NCI-H69 (cell line): ENCODE measurements around the gene MADCAM1.

Source experiments
- DNase-seq: peaks from one replicate; lab custom pipeline; 2025; lab: John Stamatoyannopoulos, UW

The MADCAM1 gene

GRCh38 chr19:508204-509150 lies 12.2 kb downstream of the MADCAM1 start:
- DNase-seq = peak; percentile 59

DNA sequence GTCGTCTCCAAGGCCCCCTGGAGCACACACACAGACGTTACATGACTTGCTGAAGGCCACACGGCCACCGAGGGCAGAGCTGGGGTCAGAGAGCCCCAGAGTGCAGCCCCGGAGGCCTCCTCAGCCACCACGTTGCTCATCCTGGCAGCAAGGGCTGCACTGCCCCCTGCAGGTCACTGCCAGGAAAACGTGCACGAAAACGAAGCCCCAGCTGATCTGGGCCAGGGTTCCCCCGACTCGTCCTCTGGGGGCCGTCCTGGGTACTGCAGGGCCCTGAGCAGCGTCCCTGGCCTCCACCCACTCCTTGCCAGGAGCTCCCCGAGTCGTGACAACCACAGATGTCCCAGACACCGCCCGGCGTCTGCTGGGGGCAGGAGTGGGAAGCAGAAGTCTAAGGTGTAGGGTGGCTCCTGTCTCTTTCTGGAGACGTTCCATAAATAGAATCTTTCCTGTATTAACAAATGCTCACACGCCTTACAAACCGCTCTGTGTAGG lies 14.4 kb downstream of the MADCAM1 start:
- DNase-seq = peak; percentile 92

DNA sequence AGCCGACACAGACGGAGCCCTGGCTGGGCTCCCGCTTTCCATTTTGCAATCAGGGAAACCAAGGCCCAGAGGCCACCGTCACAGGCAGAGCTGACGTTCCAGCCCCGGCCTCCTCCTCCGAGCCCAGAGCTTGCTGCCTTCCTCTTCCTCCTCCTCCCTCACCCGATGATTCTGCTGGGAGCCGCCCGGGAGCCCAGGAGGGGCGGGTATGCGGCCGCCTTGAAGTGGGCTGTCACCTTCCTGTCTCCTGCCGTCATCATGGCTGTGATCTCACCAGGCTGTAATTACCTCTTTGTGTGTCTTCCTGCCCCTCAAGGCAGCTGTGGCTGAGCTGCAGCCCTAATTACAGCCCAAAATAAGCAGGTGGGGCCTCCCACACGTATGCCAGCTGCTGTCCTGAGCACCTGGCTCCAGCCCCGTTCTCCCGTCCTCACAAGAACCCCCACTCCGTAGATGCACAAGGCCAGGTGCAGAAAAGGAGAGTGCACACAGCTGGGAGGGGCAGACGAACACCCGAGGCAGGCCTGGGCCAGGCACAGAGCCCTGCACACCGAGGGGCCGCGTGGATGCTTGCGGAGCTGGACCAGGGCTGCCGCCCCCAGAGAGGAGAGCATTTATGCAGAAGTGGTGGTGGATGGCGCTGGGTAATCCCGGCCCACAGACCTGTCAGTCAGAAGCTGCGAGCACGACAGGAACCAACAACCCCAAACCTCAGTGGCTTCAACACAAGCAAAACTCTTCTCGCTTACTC lies 15.0 kb downstream of the MADCAM1 start:
- peak; percentile 100 for DNase-seq

DNA sequence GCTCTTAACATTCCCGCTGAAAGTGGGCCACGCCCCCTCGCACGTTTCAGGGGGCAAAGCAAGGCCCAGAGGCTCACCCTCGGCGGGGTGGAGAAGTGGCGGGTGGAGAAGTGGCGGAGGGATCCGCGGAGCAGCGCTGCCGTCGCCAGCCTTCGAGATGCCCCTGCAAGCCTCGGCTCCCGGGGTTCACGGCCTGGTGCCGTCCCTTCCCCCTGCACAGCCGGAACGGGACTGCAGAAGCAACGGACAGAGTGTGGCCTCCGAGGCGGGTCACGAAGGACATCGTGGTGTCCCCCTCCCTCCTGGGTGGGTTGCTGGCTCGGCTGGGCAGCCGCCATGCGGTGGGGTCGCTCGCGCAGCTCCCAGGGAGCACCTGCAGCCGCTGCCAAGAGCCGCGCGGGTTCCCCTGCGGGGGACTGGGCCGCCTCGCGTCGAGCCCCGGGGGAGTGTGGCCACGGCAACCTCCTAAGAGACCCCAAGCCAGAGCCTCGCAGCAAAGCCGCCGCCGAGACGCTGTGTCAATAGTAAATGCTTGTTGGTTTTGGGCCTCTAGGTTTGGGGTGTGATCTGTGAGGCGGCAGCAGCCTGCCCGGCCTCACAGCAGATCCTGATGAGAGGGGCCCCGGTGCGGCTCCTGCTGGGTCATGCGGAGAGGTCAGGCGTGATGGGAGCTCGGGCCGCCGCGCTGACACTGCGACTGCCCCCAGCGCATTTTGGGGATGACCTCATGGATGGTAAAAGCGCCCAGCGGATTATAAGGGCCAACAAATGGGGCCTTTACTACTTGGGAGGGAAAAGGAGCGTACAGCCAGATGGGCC lies 16.5 kb downstream of the MADCAM1 start:
- DNase-seq = peak; percentile 61

DNA sequence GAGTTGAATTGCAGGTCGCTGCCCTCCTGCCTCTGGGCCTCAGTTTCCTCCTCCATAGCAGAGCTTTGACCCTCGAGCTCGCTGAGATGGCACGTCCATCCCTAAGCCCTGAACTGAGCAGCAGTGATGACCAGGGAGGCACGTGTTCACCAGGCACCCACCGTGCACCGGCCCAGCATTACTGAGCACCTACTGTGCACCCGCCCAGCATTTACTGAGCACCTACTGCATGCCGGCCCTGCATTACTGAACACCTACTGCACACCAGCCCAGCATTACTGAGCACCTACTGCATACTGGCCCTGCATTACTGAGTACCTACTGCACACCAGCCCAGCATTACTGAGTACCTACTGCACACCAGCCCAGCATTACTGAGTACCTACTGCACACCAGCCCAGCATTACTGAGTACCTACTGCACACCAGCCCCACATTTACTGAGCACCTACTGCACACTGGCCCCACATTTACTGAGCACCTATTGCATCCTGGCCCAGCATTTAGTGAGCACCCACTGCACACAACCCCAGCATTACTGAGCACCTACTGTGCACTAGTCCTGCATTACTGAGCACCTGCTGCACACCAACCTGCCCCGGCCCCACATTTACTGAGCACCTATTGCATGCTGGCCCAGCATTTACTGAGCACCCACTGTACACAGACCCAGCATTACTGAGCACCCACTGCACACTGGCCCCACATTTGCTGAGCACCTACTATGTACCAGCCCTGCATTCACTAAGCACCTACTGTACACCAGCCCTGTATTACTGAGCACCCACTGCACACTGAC lies 17.3 kb downstream of the MADCAM1 start:
- no peak for DNase-seq

GRCh38 chr19:514166-514663 lies 17.9 kb downstream of the MADCAM1 start:
- DNase-seq = no peak

DNA sequence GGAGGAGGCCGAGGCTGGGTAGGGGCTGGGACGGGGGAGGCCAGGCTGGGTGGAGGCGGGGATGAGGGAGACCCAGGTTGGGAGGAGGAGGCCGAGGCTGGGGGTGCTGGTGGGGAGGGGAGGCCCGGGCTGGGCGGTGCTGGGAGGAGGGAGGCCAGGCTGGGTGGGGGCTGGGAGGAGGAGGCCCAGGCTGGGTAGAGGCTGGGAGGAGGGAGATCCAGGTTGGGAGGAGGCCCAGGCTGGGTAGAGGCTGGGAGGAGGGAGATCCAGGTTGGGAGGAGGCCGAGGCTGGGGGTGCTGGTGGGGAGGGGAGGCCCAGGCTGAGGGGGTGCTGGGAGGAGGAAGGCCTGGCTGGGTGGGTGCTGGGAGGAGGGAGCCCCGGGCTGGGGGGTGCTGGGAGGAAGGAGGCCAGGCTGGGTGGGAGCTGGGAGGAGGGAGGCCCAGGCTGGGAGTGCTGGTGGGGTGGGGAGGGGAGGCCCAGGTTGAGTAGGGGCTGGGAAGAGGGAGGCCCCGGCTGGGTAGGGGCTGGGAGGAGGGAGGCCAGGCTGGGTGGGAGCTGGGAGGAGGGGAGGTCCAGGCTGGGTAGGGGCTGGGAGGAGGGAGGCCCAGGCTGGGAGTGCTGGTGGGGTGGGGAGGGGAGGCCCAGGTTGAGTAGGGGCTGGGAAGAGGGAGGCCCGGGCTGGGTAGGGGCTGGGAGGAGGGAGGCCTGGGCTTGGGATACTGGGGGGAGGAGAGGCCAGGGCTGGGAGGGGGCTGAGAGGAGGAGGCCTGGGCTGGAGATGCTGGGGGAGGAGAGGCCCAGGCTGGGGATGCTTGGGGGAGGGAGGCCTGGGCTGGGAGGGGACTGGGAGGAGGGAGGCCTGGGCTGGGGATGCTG lies 21.7 kb downstream of the MADCAM1 start:
- DNase-seq = no peak

GRCh38 chr19:518598-519231 lies 22.4 kb downstream of the MADCAM1 start:
- DNase-seq = no peak

GRCh38 chr19:519449-519865 lies 23.2 kb downstream of the MADCAM1 start:
- DNase-seq = no peak

DNA sequence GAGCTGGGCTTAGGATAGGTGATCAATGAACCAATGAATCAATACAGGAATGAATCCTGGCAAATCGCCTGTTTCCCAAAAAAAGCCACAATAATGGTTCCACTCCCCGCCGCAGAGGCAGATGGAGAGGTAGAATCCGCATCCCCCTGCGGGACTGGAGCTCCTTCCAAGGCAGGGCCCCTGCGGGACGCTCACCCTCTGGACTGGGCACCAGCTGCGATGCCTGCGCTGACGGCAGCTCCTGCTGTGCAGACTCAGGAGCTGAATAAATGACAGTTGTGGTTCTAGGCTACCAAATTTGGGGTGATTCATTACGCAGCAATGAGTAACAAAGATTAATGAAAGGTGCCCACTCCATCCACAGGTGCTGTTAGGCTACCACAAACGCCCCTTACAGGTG lies 26.4 kb downstream of the MADCAM1 start:
- no peak for DNase-seq

DNA sequence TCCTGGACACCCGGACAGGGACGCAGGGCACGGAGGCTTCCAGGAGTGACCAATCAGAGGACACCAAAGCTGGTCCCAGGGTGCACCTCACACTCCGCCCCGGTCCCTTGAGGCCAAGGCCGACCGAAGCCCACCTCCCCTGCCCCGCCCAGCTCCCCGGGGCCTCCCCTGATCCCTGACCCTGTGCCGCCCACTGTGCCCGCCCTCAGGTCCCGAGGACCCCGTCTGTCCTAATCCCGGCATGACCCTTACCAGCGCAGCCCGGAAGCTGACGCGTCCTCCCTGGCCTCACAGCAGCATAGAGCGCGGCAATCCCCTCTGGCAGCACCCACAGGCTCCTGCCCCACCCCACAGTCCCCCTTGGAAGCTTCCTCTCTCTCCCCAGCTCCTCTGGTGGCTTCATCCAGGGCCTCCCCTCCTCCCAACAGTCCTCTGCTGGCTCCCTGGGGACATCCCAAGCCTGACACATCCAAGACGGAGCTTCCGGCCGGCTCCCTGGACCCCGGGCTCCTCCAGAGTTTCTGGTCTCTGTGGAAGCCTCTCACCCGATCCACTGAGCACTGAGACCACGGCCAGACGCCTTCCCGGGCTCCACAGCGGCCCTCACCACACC lies 27.9 kb downstream of the MADCAM1 start:
- DNase-seq = peak; percentile 87

DNA sequence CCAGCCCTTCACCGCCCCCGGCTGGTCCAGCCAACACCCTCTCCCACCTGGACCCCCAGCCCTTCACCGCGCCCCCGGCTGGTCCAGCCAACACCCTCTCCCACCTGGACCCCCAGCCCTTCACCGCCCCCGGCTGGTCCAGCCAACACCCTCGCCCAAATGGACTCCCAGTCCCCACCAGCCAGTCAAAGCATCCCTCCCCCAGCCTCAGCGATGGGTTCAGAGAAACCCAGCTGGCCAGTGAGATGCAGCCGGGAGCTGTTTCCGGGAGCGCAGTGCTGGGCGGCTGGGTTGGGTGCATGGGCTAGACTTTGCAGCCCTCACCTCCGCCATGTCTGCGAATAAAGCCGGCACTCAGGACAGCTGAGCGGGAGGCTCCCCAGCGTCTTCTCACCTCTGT lies 28.7 kb downstream of the MADCAM1 start:
- peak; percentile 38 for DNase-seq

DNA sequence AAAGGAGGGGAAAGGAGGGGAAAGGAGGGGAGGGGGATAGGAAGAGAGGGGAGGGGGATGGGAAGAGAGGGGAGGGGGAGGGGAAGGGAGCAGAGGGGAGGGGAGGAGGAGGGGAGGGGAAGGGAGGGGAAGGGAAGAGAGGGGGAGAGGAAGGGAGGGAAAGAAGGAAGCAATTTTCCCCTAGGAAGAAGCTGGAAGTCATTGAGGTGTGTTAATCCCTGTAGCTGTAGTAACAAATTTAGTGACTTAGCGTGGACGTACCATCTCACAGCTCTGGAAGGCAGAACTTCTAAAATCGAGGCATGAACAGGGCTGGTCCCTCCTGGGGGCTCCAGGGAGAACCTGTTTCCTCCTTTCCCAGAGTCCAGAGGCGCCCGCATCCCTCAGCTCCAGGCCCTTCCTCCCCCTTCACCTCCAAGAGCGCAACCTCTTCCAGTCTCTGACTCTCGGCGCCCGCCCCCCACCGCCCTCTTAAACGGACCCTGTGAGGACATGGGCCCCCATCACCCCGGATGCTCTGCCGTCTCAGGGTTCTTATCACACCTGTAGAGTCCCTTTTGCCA lies 29.7 kb downstream of the MADCAM1 start:
- DNase-seq = peak; percentile 42

DNA sequence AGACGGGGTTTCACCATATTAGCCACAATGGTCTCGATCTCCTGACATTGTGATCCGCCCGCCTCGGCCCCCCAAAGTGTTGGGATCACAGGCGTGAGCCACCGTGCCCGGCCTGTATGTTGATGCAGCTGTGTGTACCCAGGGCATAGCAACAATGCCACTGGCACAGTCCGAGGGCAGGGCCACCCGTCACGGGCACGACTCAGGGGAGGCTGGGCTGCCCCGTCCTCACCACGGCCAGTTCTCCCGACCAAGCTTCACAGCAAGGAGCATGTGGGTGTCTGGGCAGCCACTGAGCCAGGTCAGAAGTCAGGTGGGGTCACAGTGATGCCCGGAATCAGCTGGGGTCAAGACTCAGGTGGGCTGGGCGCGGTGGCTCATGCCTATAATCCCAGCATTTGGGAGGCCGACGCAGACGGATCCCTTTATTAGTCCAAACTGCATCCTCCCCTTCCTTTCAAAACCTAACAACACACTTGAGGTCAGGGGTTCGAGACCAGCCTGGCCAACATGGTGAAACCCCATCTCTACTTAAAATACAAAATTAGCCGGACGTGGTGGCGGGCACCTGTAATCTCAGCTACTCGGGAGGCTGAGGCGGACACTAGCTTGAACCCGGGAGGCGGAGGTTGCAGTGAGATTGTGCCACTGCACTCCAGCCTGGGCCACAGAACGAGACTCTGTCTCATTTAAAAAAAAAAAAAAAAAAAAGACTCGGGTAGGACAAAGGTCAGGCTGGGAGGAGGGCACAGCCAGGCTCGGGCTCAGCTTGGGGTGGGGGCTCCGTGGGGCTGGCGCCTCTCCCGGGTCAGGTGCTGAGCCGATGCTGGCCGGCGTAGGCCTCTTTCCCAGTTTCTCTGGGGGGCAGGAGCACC lies 34.1 kb downstream of the MADCAM1 start:
- no peak for DNase-seq

- DNase-seq = peak; percentile 95
These were observed 34.9 kb downstream of the MADCAM1 start for GRCh38 chr19:531009-531752.

DNA sequence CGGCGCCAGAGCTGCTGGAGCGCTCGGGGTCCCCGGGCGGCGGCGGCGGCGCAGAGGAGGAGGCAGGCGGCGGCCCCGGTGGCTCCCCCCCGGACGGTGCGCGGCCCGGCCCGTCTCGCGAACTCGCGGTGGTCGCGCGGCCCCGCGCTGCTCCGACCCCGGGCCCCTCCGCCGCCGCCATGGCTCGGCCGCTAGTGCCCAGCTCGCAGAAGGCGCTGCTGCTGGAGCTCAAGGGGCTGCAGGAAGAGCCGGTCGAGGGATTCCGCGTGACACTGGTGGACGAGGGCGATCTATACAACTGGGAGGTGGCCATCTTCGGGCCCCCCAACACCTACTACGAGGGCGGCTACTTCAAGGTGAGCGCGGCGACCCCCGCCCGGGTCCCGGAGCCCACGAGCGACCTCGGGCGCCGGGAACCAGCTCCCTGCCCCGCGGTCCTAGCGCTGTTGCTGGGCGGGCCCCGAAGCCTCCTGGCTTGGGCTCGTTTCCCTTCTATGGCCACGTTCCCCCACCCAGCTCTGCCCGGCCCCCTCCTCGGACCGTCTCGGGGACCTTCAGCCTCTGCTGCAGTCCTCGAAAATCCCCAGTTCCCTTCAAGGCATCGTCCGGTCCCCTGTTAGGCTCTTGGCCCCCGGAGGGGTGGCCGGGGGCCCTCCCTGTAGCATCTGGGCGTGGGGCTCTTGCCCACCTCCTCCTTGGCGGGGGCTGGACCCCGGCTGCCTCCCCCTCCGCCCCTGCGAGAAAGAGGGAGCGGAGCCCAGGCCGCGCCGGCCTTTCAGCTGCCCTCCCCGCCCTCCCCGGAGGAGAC lies 35.7 kb downstream of the MADCAM1 start, which contains the start of gene CDC34:
Gene CDC34, plus strand, starts transcription at position 8 of the 808 bp plus-strand sequence. Its CDS starts 172 bp downstream, at position 180.
- peak; percentile 55 for DNase-seq
